HepG2 (cell line): ENCODE data around the gene URB1. TPM values are rescaled to one million over a fixed set of nuclear protein-coding genes. Genes with fewer than 3 reads are reported as not detected.

ENCODE experiments used
- ATAC-seq: fragments of 200-7000 bp; cut with Tn5 transposase; 3 replicates; pipeline ENCODE4 v1.9.1; 2020; ENCODE audit warnings: mild to moderate bottlenecking, moderate library complexity
- BruUV-seq: library from RNA; stranded (reverse); fragments of 400-500 nt; replicated peaks from 2 replicates; lab custom pipeline; 2021; lab: Mats Ljungman, UMichigan
- CTCF ChIA-PET: fragments of 300-600 bp; formaldehyde crosslinking; extraction: SDS; loops from one replicate; lab custom pipeline; 2021; ENCODE audit warnings: low total read pairs, inconsistent platforms, low intra/inter-chr PET ratio; lab: Yijun Ruan, JAX
- POLR2A ChIA-PET: fragments of 350-600 bp; sonication (Branson Sonifier 250); formaldehyde crosslinking; loops from one replicate; lab custom pipeline; 2020; ENCODE audit warnings: antibody characterized with exemption, inconsistent platforms; lab: Yijun Ruan, JAX
- DNase-seq: peaks from one replicate; pipeline ENCODE4 v3.0.0-alpha.2; 2015; ENCODE audit warnings: low spot score
- FAIRE-seq: peaks from 3 replicates; lab custom pipeline; 2011; peaks lifted over from hg19 to GRCh38; lab: Jason Lieb, UNC
- H2AFZ ChIP-seq: one replicate; pipeline ENCODE4 v1.6.1; 2011; ENCODE audit warnings: low read length, inconsistent platforms
- H3K27ac ChIP-seq: fragments of 300-600 bp; 3 replicates; pipeline ENCODE4 v1.8.0; 2011; ENCODE audit warnings: mixed run types, mild to moderate bottlenecking, mixed read lengths, low read length, inconsistent platforms; ENCODE audit not compliant: insufficient read depth; ENCODE audit errors: extremely low read length
- H3K27me3 ChIP-seq, 2 experiments: fragments of 200-600 bp in 1 of 2; 2 replicates in 1 of 2; 3 replicates in 1 of 2; pipeline versions ENCODE4 v1.6.0 to v1.8.0; 2011; ENCODE audit warnings: low read length in 2 of 2, mild to moderate bottlenecking in 2 of 2, moderate library complexity in 2 of 2, inconsistent platforms in 1 of 2; ENCODE audit not compliant: insufficient read depth in 2 of 2, control insufficient read depth in 1 of 2
- H3K36me3 ChIP-seq, 2 experiments: fragments of 200-600 bp in 1 of 2; replicated peaks in 1 of 2; 2 replicates in 1 of 2; 3 replicates in 1 of 2; pipeline versions ENCODE4 v1.5.1 to v1.8.0; 2011; ENCODE audit warnings: low read length in 2 of 2, inconsistent platforms in 1 of 2; ENCODE audit not compliant: insufficient read depth in 2 of 2, control insufficient read depth in 1 of 2
- H3K4me1 ChIP-seq: 2 replicates; pipeline ENCODE4 v1.5.1; 2012; ENCODE audit warnings: low read length, inconsistent platforms; ENCODE audit not compliant: insufficient read depth
- H3K4me2 ChIP-seq: 2 replicates; pipeline ENCODE4 v1.6.0; 2011; ENCODE audit warnings: low read depth, low read length, inconsistent platforms
- H3K4me3 ChIP-seq, 3 experiments: fragments of 200-600 bp in 1 of 3; sonication (generic), shearing (Covaris generic) in 1 of 3; replicated peaks in 1 of 3; 2 replicates each; pipeline ENCODE4 v1.5.1; 2011 to 2016; ENCODE audit warnings: low read length in 3 of 3, inconsistent platforms in 2 of 3, low read depth in 2 of 3, mild to moderate bottlenecking in 2 of 3, control low read depth in 1 of 3, mixed read lengths in 1 of 3; ENCODE audit not compliant: insufficient read depth in 1 of 3
- H3K79me2 ChIP-seq: one replicate; pipeline ENCODE4 v1.6.1; 2011; ENCODE audit warnings: low read length, inconsistent platforms; ENCODE audit not compliant: insufficient read depth
- H3K9ac ChIP-seq: 2 replicates; pipeline ENCODE4 v1.6.0; 2011; ENCODE audit warnings: mild to moderate bottlenecking, low read depth, low read length, inconsistent platforms; ENCODE audit not compliant: insufficient read depth
- H3K9me3 ChIP-seq: 2 replicates; pipeline ENCODE4 v1.5.1; 2012; ENCODE audit warnings: mild to moderate bottlenecking, low read length
- H4K20me1 ChIP-seq: 2 replicates; pipeline ENCODE4 v1.6.0; 2011; ENCODE audit warnings: inconsistent platforms, mild to moderate bottlenecking, low read length, moderate library complexity; ENCODE audit not compliant: insufficient read depth
- KAT2B ChIP-seq: fragments of 150-350 bp; IDR thresholded peaks from 2 replicates; pipeline ENCODE4 v1.6.1; 2014; ENCODE audit warnings: low read depth, low read length, borderline replicate concordance
- MTA1 ChIP-seq: sonication (generic); formaldehyde crosslinking; IDR thresholded peaks from 2 replicates; pipeline ENCODE4 v1.4.0; 2020; ENCODE audit warnings: missing genetic modification reagents, mild to moderate bottlenecking, borderline replicate concordance
- POLR2G ChIP-seq: fragments of 200-400 bp; formaldehyde crosslinking; IDR thresholded peaks from 2 replicates; pipeline ENCODE4 v1.6.1; 2018; ENCODE audit warnings: mild to moderate bottlenecking, low read depth, low read length, moderate library complexity
- PREB ChIP-seq: sonication (generic); formaldehyde crosslinking; IDR thresholded peaks from 2 replicates; pipeline ENCODE4 v1.4.0; 2020; ENCODE audit warnings: missing genetic modification reagents
- SETDB1 ChIP-seq: sonication (generic); formaldehyde crosslinking; IDR thresholded peaks from 2 replicates; pipeline ENCODE4 v1.5.1; 2020; ENCODE audit warnings: missing genetic modification reagents, mild to moderate bottlenecking, borderline replicate concordance
- ZBTB38 ChIP-seq: sonication (generic); formaldehyde crosslinking; IDR thresholded peaks from 2 replicates; pipeline ENCODE4 v1.5.1; 2020; ENCODE audit warnings: mild to moderate bottlenecking, missing genetic modification reagents
- ZNF850 ChIP-seq: sonication (generic); formaldehyde crosslinking; conservative IDR thresholded peaks from 2 replicates; pipeline ENCODE4 v1.9.0; 2021; ENCODE audit warnings: mild to moderate bottlenecking, missing genetic modification reagents
- WGBS: methylation state at CpG from one replicate; pipeline ENCODE4 v1.1.6; 2017; ENCODE audit warnings: low lambda C conversion rate; 5-methylcytosine and 5-hydroxymethylcytosine counted together
- in situ Hi-C: cut with HindIII; loops from 2 replicates; pipeline ENCODE4 v1.10.0; 2017; ENCODE audit warnings: low pct_unique_long_range_greater_than_20kb; ENCODE audit not compliant: extremely low pct_ligation_motif_present
- intact Hi-C: fragments of 100-400 bp; cut with micrococcal nuclease; formaldehyde crosslinking; loops from one replicate; pipeline ENCODE4 v1.10.0; 2022; ENCODE audit not compliant: unreplicated experiment
- polyA plus RNA-seq, 8 experiments: library from polyadenylated mRNA; depleted of rRNA in 3 of 8; stranded (reverse) in 7 of 8; unstranded in 1 of 8; fragments of >200 nt; fragmentation: Illumina TruSeq in 4 of 8; extraction: Trizol in 4 of 8; gene quantifications; 2 replicates each; pipeline versions ENCODE4 v1.2.1 to v1.2.3, GENCODE V29; 2011 to 2016; ENCODE audit warnings: low read depth in 4 of 8, missing spikeins in 1 of 8, mixed read lengths in 1 of 8; ENCODE audit not compliant: insufficient read depth in 1 of 8
- total RNA-seq, 5 experiments: library from RNA; depleted of rRNA; stranded (reverse); fragments of >200 nt; fragmentation: Illumina TruSeq; extraction: Trizol; gene quantifications; 2 replicates each; pipeline ENCODE4 v1.2.3, GENCODE V29; 2016; ENCODE audit warnings: low read depth in 1 of 5
- TF ChIP-seq, protein P1 (sequence below), 2 experiments: fragments of 450-650 bp in 1 of 2; sonication (generic) in 1 of 2; formaldehyde crosslinking in 1 of 2; IDR thresholded peaks; 2 replicates each; pipeline versions ENCODE4 v1.6.1 to v1.8.0; 2016 to 2022; ENCODE audit warnings: antibody characterized with exemption in 1 of 2, mild to moderate bottlenecking in 1 of 2, missing genetic modification reagents in 1 of 2

URB1 gene
- total and polyA plus RNA-seq, 2 of the 13 experiments (the other 11 are each of a cell fraction or from before 2014, with no cell fraction given): 4.5 to 16.7 TPM

GRCh38 chr21:32335601-32336575 lies 56.9 kb downstream of the URB1 start:
- H3K4me2 ChIP-seq: no peak overlapping the region
- ATAC-seq: no peak
- CTCF ChIA-PET: no interaction called here

More at GRCh38 chr21:32335601-32336575, 56.9 kb downstream of the URB1 start:
- no peak for DNase-seq
- Histone ChIP-seq H2AFZ (no peak overlapping the region), H3K4me3 (no peak overlapping the region), H3K9me3 (no peaks in the 10 kb centered on the region), H3K27me3 (no peaks in the 10 kb centered on the region), H3K27ac (no peak overlapping the region), H3K9ac (no peak overlapping the region), H3K36me3 (peaks cover 33 to 66% of the 10 kb centered on the region in 2 experiments), H3K4me1 (peaks cover 27% of the 10 kb centered on the region), H4K20me1 (no peaks in the 10 kb centered on the region), H3K79me2 (no peaks in the 10 kb centered on the region)
- in situ Hi-C loops: no loop called here
- intact Hi-C loops: loop anchor here (10.0 kb wide), 1 partner anchor 61 kb away; the partner anchor contains the start of gene MIS18A
- POLR2A ChIA-PET: no interaction called here
- no peak for TF ChIP-seq SETDB1 (CRISPR knock-in tag)
- no peak for TF ChIP-seq ZNF850
- TF ChIP-seq KAT2B: no peak
- no peak for TF ChIP-seq POLR2G
- TF ChIP-seq, protein P1, sequence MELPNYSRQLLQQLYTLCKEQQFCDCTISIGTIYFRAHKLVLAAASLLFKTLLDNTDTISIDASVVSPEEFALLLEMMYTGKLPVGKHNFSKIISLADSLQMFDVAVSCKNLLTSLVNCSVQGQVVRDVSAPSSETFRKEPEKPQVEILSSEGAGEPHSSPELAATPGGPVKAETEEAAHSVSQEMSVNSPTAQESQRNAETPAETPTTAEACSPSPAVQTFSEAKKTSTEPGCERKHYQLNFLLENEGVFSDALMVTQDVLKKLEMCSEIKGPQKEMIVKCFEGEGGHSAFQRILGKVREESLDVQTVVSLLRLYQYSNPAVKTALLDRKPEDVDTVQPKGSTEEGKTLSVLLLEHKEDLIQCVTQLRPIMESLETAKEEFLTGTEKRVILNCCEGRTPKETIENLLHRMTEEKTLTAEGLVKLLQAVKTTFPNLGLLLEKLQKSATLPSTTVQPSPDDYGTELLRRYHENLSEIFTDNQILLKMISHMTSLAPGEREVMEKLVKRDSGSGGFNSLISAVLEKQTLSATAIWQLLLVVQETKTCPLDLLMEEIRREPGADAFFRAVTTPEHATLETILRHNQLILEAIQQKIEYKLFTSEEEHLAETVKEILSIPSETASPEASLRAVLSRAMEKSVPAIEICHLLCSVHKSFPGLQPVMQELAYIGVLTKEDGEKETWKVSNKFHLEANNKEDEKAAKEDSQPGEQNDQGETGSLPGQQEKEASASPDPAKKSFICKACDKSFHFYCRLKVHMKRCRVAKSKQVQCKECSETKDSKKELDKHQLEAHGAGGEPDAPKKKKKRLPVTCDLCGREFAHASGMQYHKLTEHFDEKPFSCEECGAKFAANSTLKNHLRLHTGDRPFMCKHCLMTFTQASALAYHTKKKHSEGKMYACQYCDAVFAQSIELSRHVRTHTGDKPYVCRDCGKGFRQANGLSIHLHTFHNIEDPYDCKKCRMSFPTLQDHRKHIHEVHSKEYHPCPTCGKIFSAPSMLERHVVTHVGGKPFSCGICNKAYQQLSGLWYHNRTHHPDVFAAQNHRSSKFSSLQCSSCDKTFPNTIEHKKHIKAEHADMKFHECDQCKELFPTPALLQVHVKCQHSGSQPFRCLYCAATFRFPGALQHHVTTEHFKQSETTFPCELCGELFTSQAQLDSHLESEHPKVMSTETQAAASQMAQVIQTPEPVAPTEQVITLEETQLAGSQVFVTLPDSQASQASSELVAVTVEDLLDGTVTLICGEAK (IDR thresholded peaks at IDR 0.05): no peak
- TF ChIP-seq, protein P1 (CRISPR knock-in tag; IDR thresholded peaks at IDR 0.05): no peak
- TF ChIP-seq MTA1: no peak
- no peak for TF ChIP-seq ZBTB38 (CRISPR knock-in tag)
- no peak for TF ChIP-seq PREB
- BruUV-seq: no TSS peak
- FAIRE-seq: no peak
- 97% methylated on average over 27 of the region's 27 CpGs for WGBS
